A549 (cell line): Measurements from ENCODE around the gene FER. TPM values are rescaled to one million over a fixed set of nuclear protein-coding genes. Genes with fewer than 3 reads are reported as not detected.

ENCODE experiments used
- ATAC-seq, 2 experiments: fragments of 200-7000 bp in 1 of 2; fragments of >200 bp in 1 of 2; cut with Nextera tagmentation in 1 of 2; cut with Tn5 transposase in 1 of 2; 3 replicates each; pipeline versions ENCODE4 v1.8.0 to v1.9.1; 2018 to 2020; ENCODE audit warnings: mild to moderate bottlenecking in 1 of 2, moderate library complexity in 1 of 2
- CTCF ChIA-PET: fragments of 300-600 bp; sonication (Branson Sonifier 250); formaldehyde crosslinking; extraction: SDS; loops from one replicate; lab custom pipeline; 2021; ENCODE audit warnings: antibody characterized with exemption, inconsistent platforms; lab: Yijun Ruan, JAX
- POLR2A ChIA-PET: fragments of 350-600 bp; formaldehyde crosslinking; extraction: SDS; loops from one replicate; lab custom pipeline; 2021; ENCODE audit warnings: antibody characterized with exemption, inconsistent platforms; lab: Yijun Ruan, JAX
- DNase-seq, 2 experiments: peaks; one replicate each; pipeline versions ENCODE4 v3.0.0 to v3.0.0-alpha.2; 2011 to 2016; ENCODE audit warnings: low read depth in 1 of 2, low spot score in 1 of 2
- FAIRE-seq: peaks from 2 replicates; lab custom pipeline; 2011; peaks lifted over from hg19 to GRCh38; lab: Jason Lieb, UNC
- H3K27ac ChIP-seq, 2 experiments: fragments of >200 bp; sonication (Bioruptor Twin); formaldehyde crosslinking; 3 replicates each; pipeline ENCODE4 v1.5.1; 2016 to 2017
- H3K4me1 ChIP-seq: fragments of >200 bp; sonication (Bioruptor Twin); formaldehyde crosslinking; 3 replicates; pipeline ENCODE4 v1.6.1; 2016
- H3K4me2 ChIP-seq: fragments of >200 bp; sonication (Bioruptor Twin); formaldehyde crosslinking; 3 replicates; pipeline ENCODE4 v1.6.1; 2016
- H3K4me3 ChIP-seq: fragments of >200 bp; sonication (Bioruptor Twin); formaldehyde crosslinking; 3 replicates; pipeline ENCODE4 v1.5.1; 2016
- H3K9me3 ChIP-seq: fragments of >200 bp; sonication (Bioruptor Twin); formaldehyde crosslinking; 3 replicates; pipeline ENCODE4 v1.6.1; 2016
- ATOH8 ChIP-seq: fragments of 250-450 bp; sonication (Bioruptor Pico); IDR thresholded peaks from 2 replicates; pipeline ENCODE4 v1.5.0; 2020; ENCODE audit warnings: low read depth, mild to moderate bottlenecking, moderate library complexity
- BCL3 ChIP-seq: fragments of >200 bp; sonication (Bioruptor Twin); formaldehyde crosslinking; IDR thresholded peaks from 3 replicates; pipeline ENCODE4 v1.6.1; 2016
- BHLHE40 ChIP-seq: IDR thresholded peaks from 2 replicates; pipeline ENCODE4 v1.6.1; 2012; ENCODE audit warnings: low read depth, low read length, inconsistent platforms
- CBX8 ChIP-seq: fragments of 200-600 bp; sonication (generic); IDR thresholded peaks from 2 replicates; pipeline ENCODE4 v1.6.1; 2016
- CHD4 ChIP-seq: fragments of 200-600 bp; sonication (generic); IDR thresholded peaks from 2 replicates; pipeline ENCODE4 v1.6.1; 2016; ENCODE audit warnings: antibody characterized with exemption, mild to moderate bottlenecking, borderline replicate concordance
- EHF ChIP-seq: fragments of 250-450 bp; sonication (Bioruptor Pico); IDR thresholded peaks from 2 replicates; pipeline ENCODE4 v1.5.0; 2020; ENCODE audit warnings: mild to moderate bottlenecking
- FOSL2 ChIP-seq, 2 experiments: fragments of 450-650 bp in 1 of 2; fragments of >200 bp in 1 of 2; sonication (Bioruptor Twin) in 1 of 2; formaldehyde crosslinking; IDR thresholded peaks; 2 replicates each; pipeline versions ENCODE4 v1.5.0 to v1.6.1; 2016 to 2020; ENCODE audit warnings: mild to moderate bottlenecking in 1 of 2, moderate library complexity in 1 of 2
- GATA3 ChIP-seq: IDR thresholded peaks from 2 replicates; pipeline ENCODE4 v1.6.1; 2012; ENCODE audit warnings: borderline replicate concordance
- HEYL ChIP-seq: fragments of 250-450 bp; sonication (Bioruptor Pico); IDR thresholded peaks from 2 replicates; pipeline ENCODE4 v1.8.0; 2021; ENCODE audit warnings: mild to moderate bottlenecking, moderate library complexity
- HOXB5 ChIP-seq: fragments of 250-450 bp; sonication (Bioruptor Pico); IDR thresholded peaks from 2 replicates; pipeline ENCODE4 v1.5.0; 2020; ENCODE audit warnings: mild to moderate bottlenecking, moderate library complexity
- JUNB ChIP-seq: fragments of >200 bp; sonication (Bioruptor Twin); formaldehyde crosslinking; IDR thresholded peaks from 2 replicates; pipeline ENCODE4 v1.6.1; 2016
- MAFK ChIP-seq: fragments of 450-650 bp; IDR thresholded peaks from 2 replicates; pipeline ENCODE4 v1.6.1; 2014; ENCODE audit not compliant: partially characterized antibody
- MYC ChIP-seq: IDR thresholded peaks from 2 replicates; pipeline ENCODE4 v1.6.1; 2012; ENCODE audit warnings: mild to moderate bottlenecking, inconsistent platforms, low read length, improper control_type of control experiment, borderline replicate concordance
- NFE2L2 ChIP-seq: fragments of 150-350 bp; conservative IDR thresholded peaks from 2 replicates; pipeline ENCODE4 v1.6.1; 2014; ENCODE audit warnings: low read length
- NPAS2 ChIP-seq: fragments of 250-450 bp; sonication (Bioruptor Pico); IDR thresholded peaks from 2 replicates; pipeline ENCODE4 v1.8.0; 2022; ENCODE audit warnings: mild to moderate bottlenecking, moderate library complexity, borderline replicate concordance
- NR3C1 ChIP-seq: fragments of >200 bp; sonication (Bioruptor Twin); formaldehyde crosslinking; IDR thresholded peaks from 3 replicates; pipeline ENCODE4 v1.6.1; 2017
- PBX3 ChIP-seq: IDR thresholded peaks from 2 replicates; pipeline ENCODE4 v1.6.1; 2012
- POLR2A ChIP-seq: IDR thresholded peaks from 2 replicates; pipeline ENCODE4 v1.6.1; 2012; ENCODE audit warnings: mild to moderate bottlenecking, low read length
- RAD21 ChIP-seq, 2 experiments: fragments of >200 bp in 1 of 2; sonication (Bioruptor Twin) in 1 of 2; formaldehyde crosslinking in 1 of 2; IDR thresholded peaks in 1 of 2; conservative IDR thresholded peaks in 1 of 2; 2 replicates in 1 of 2; 3 replicates in 1 of 2; pipeline ENCODE4 v1.6.1; 2012 to 2018; ENCODE audit warnings: inconsistent platforms in 1 of 2
- RARB ChIP-seq: fragments of 250-450 bp; sonication (Bioruptor Pico); IDR thresholded peaks from 2 replicates; pipeline ENCODE4 v1.8.0; 2021; ENCODE audit warnings: mild to moderate bottlenecking, moderate library complexity
- REST ChIP-seq: fragments of 200-600 bp; sonication (generic); IDR thresholded peaks from 2 replicates; pipeline ENCODE4 v1.6.1; 2016; ENCODE audit warnings: antibody characterized with exemption, mild to moderate bottlenecking, moderate library complexity
- RNF2 ChIP-seq: fragments of 200-600 bp; sonication (generic); IDR thresholded peaks from 2 replicates; pipeline ENCODE4 v1.6.1; 2016; ENCODE audit warnings: low read depth, mild to moderate bottlenecking, antibody characterized with exemption, moderate library complexity, borderline replicate concordance
- ZC3H11A ChIP-seq: fragments of 450-650 bp; IDR thresholded peaks from 2 replicates; pipeline ENCODE4 v1.6.1; 2014; ENCODE audit warnings: antibody characterized with exemption, mild to moderate bottlenecking
- WGBS: methylation state at CpG from one replicate; pipeline ENCODE4 v1.1.6; 2017; ENCODE audit errors: missing lambda C conversion rate; 5-methylcytosine and 5-hydroxymethylcytosine counted together
- polyA plus RNA-seq, 4 experiments: library from polyadenylated mRNA; depleted of rRNA in 3 of 4; stranded (reverse); fragments of >200 nt; fragmentation: RNase III in 1 of 4; extraction: RNeasy Plus Mini Kit Qiagen cat#74134 plus additional on column Dnase treatment in 1 of 4; gene quantifications; 2 replicates in 3 of 4; 3 replicates in 1 of 4; pipeline ENCODE4 v1.2.3, GENCODE V29; 2011 to 2017

Gene FER
- polyA plus RNA-seq, 2 of the 4 experiments (the other 2 are of a cell fraction) = 3.6 to 12.3 TPM

GRCh38 chr5:109164001-109164400, 416.3 kb downstream of the FER start:
- CTCF ChIA-PET = no interaction called here
- H3K4me3 ChIP-seq = no peak overlapping the region
- no peak for ATAC-seq

GRCh38 chr5:109167586-109167985, 419.9 kb downstream of the FER start:
- TF ChIP-seq POLR2A = no peak
- TF ChIP-seq CBX8 = no peak
- TF ChIP-seq MAFK = no peak
- TF ChIP-seq RNF2 = no peak
- TF ChIP-seq PBX3 = no peak
- no peak for TF ChIP-seq RARB (CRISPR knock-in tag)
- no peak for TF ChIP-seq FOSL2 (IDR thresholded peaks at IDR 0.05)
- TF ChIP-seq FOSL2 (CRISPR knock-in tag; IDR thresholded peaks at IDR 0.05) = no peak
- TF ChIP-seq EHF (CRISPR knock-in tag) = no peak
- TF ChIP-seq BCL3 = no peak
- ATAC-seq = no peak
- CTCF ChIA-PET = no interaction called here
- Histone ChIP-seq H3K9me3 (no peaks in the 10 kb centered on the region), H3K4me3 (no peak overlapping the region), H3K4me1 (no peaks in the 10 kb centered on the region), H3K4me2 (no peak overlapping the region), H3K27ac (no peak overlapping the region)
- POLR2A ChIA-PET = no interaction called here
- no peak for FAIRE-seq
- DNase-seq = no peak

More at GRCh38 chr5:109164001-109164400, 416.3 kb downstream of the FER start:
- 62% methylated on average over 2 of the region's 2 CpGs for WGBS
- Histone ChIP-seq H3K27ac (no peak overlapping the region), H3K4me2 (no peak overlapping the region), H3K4me1 (no peaks in the 10 kb centered on the region), H3K9me3 (no peaks in the 10 kb centered on the region)
- FAIRE-seq (no peak), DNase-seq (no peak)
- no peak for TF ChIP-seq NR3C1
- TF ChIP-seq CHD4 = no peak
- TF ChIP-seq HOXB5 (CRISPR knock-in tag) = no peak
- no peak for TF ChIP-seq HEYL (CRISPR knock-in tag)
- no peak for TF ChIP-seq BHLHE40
- POLR2A ChIA-PET = no interaction called here

GRCh38 chr5:109168151-109168550, 420.5 kb downstream of the FER start:
- ATAC-seq = no peak
- Histone ChIP-seq H3K9me3 (no peaks in the 10 kb centered on the region), H3K27ac (no peak overlapping the region)
- CTCF ChIA-PET = no interaction called here
- DNase-seq = no peak
- FAIRE-seq = no peak
- TF ChIP-seq MAFK (no peak), ATOH8 (CRISPR knock-in tag) (no peak), RAD21 (conservative IDR thresholded peaks at IDR 0.05 in 1 of 2, IDR thresholded peaks at IDR 0.05 in 1 of 2) (no peak), MYC (no peak), GATA3 (no peak), JUNB (no peak), REST (no peak), NPAS2 (CRISPR knock-in tag) (no peak), ZC3H11A (no peak), NFE2L2 (no peak)
- TF ChIP-seq, all 56 proteins: peak for 0
- POLR2A ChIA-PET = no interaction called here
- Histone ChIP-seq H3K4me3 (no peak overlapping the region), H3K4me1 (no peaks in the 10 kb centered on the region), H3K4me2 (no peak overlapping the region)
- WGBS = 76% methylated on average over 3 of the region's 3 CpGs
